Measurements from ENCODE around the gene DNAH17. TPM values are rescaled to one million over a fixed set of nuclear protein-coding genes. Genes with fewer than 3 reads are reported as not detected.

DNAH17 gene
- total and polyA plus RNA-seq, 7 experiments from 2014 or later: 0.05 to 1.5 (median 0.38) TPM

Other genes with a start within 250 kb of the DNAH17 start
- gene SOCS3, start 217.3 kb downstream of the DNAH17 start, total RNA-seq: 100 to 1,000 TPM in 3 of 5 experiments, 1 to 10 TPM in 2; 8.1 to 281 (median 110) TPM
- gene SOCS3, start 217.3 kb downstream of the DNAH17 start, polyA plus RNA-seq: 100 to 1,000 TPM in 1 of 2 donors, 10 to 100 TPM in 1; 58.4 to 206 TPM
- 10 to 100 TPM; 66.6 to 84.3 (median 82.0) TPM for gene PGS1, start 198.7 kb downstream of the DNAH17 start, total RNA-seq
- 10 to 100 TPM; 36.1 to 52.3 TPM for gene PGS1, start 198.7 kb downstream of the DNAH17 start, polyA plus RNA-seq
- gene CYTH1, start 204.9 kb upstream of the DNAH17 start, total RNA-seq: 100 to 1,000 TPM; 297 to 452 (median 420) TPM
- 100 to 1,000 TPM; 314 to 395 TPM for gene CYTH1, start 204.9 kb upstream of the DNAH17 start, polyA plus RNA-seq